ENCODE measurements around the gene BCAS2. TPM values are rescaled to one million over a fixed set of nuclear protein-coding genes. Genes with fewer than 3 reads are reported as not detected.

BCAS2 gene
- total and polyA plus RNA-seq, 12 donors: 9.6 to 52.6 (median 35.9) TPM

GRCh38 chr1:114589122-114589521 lies 7.7 kb upstream of the BCAS2 start:
- DNase-seq (no peak), ATAC-seq (peak in 3 of 8 donors; percentile 38 to 45 (median 39))
- 77 to 84% methylated on average over 3 of the region's 3 CpGs for WGBS, 2 donors
- H3K4me1 ChIP-seq: peaks cover 0 to 23% (median 6%) of the 10 kb centered on the region in 9 donors
- peak overlapping the region in 2 of 10 donors; percentile 67 to 74 for H3K27ac ChIP-seq
- H3K4me3 ChIP-seq: no peak overlapping the region
- no peak for TF ChIP-seq CTCF (IDR thresholded peaks at IDR 0.05)
- peaks cover 0 to 61% (median 8%) of the 10 kb centered on the region in 9 donors for H3K36me3 ChIP-seq
- no peaks in the 10 kb centered on the region for H3K27me3 ChIP-seq
- intact Hi-C loops (cut with DNase I): loop anchor here in 2 of 10 donors (10.0 kb wide), 3 partner anchors 74 to 126 kb away; partner anchors contain the start of genes DENND2C (in 1 of the 2), NRAS (in 1 of the 2) and TRIM33 (in 1 of the 2)
- H3K9me3 ChIP-seq: no peaks in the 10 kb centered on the region

- DNase-seq (no peak), ATAC-seq (peak; percentile 38 to 73 (median 56))
- Histone ChIP-seq H3K9me3 (no peaks in the 10 kb centered on the region), H3K4me3 (no peak overlapping the region), H3K27me3 (no peaks in the 10 kb centered on the region), H3K36me3 (peaks cover 0 to 52% (median 5%) of the 10 kb centered on the region in 9 donors), H3K27ac (peak overlapping the region in 9 of 10 donors; percentile 26 to 74 (median 67)), H3K4me1 (peaks cover 0 to 23% (median 6%) of the 10 kb centered on the region in 9 donors)
- TF ChIP-seq CTCF (IDR thresholded peaks at IDR 0.05): no peak
- intact Hi-C loops (cut with DNase I): loop anchor here in 2 of 10 donors (10.0 kb wide), 3 partner anchors 73 to 127 kb away; partner anchors contain the start of genes DENND2C (in 1 of the 2), NRAS (in 1 of the 2) and TRIM33 (in 1 of the 2)
- 27 to 50% methylated on average over 2 of the region's 2 CpGs for WGBS, 2 donors
Measured at GRCh38 chr1:114588196-114588689, 6.8 kb upstream of the BCAS2 start.

- H3K4me1 ChIP-seq: peaks cover 0 to 24% (median 8%) of the 10 kb centered on the region in 9 donors
- no peak for DNase-seq
- peaks cover 0 to 43% (median 0%) of the 10 kb centered on the region in 9 donors for H3K36me3 ChIP-seq
- WGBS, 2 donors: 89% methylated on average over 16 of the region's 16 CpGs
- ATAC-seq: no peak
- intact Hi-C loops (cut with DNase I): loop anchor here in 2 of 10 donors (10.0 kb wide), 3 partner anchors 73 to 127 kb away; partner anchors contain the start of genes DENND2C (in 1 of the 2), NRAS (in 1 of the 2) and TRIM33 (in 1 of the 2)
- no peak for TF ChIP-seq CTCF (IDR thresholded peaks at IDR 0.05)
- no peaks in the 10 kb centered on the region for H3K9me3 ChIP-seq
- peak overlapping the region in 9 of 10 donors; percentile 26 to 74 (median 67) for H3K27ac ChIP-seq
- H3K4me3 ChIP-seq: no peak overlapping the region
- H3K27me3 ChIP-seq: no peaks in the 10 kb centered on the region
Measured at GRCh38 chr1:114587203-114587991, 6.0 kb upstream of the BCAS2 start.

GRCh38 chr1:114586513-114587047 lies 5.2 kb upstream of the BCAS2 start:
- no peak for ATAC-seq
- peaks cover 0 to 35% (median 0%) of the 10 kb centered on the region in 9 donors for H3K36me3 ChIP-seq
- no peak for TF ChIP-seq CTCF (IDR thresholded peaks at IDR 0.05)

More at GRCh38 chr1:114586513-114587047, 5.2 kb upstream of the BCAS2 start:
- intact Hi-C loops (cut with DNase I): loop anchor here in 2 of 10 donors (10.0 kb wide), 3 partner anchors 72 to 128 kb away; partner anchors contain the start of genes DENND2C (in 1 of the 2), NRAS (in 1 of the 2) and TRIM33 (in 1 of the 2)
- WGBS, 2 donors: 94 to 96% methylated on average over 5 of the region's 5 CpGs
- DNase-seq: no peak
- no peaks in the 10 kb centered on the region for H3K27me3 ChIP-seq
- peaks cover 0 to 30% (median 12%) of the 10 kb centered on the region in 9 donors for H3K4me1 ChIP-seq
- H3K4me3 ChIP-seq: no peak overlapping the region
- H3K9me3 ChIP-seq: no peaks in the 10 kb centered on the region
- peak overlapping the region in 3 of 10 donors; percentile 63 to 74 (median 67) for H3K27ac ChIP-seq

Measured in heart right ventricle (tissue), 16 donors.